Epithelial cell of esophagus (primary cell): ENCODE measurements around the gene MAGI2.

Experiments
- DNase-seq: peaks from one replicate; pipeline ENCODE4 v3.0.0; 2010; ENCODE audit warnings: low read depth
- H3K4me3 ChIP-seq: 2 replicates; pipeline ENCODE4 v1.5.1; 2011; ENCODE audit warnings: mild to moderate bottlenecking, low read length, control low read depth
- TF ChIP-seq, protein P1 (sequence below): IDR thresholded peaks from 2 replicates; pipeline ENCODE4 v1.5.1; 2011; ENCODE audit warnings: low read depth, mild to moderate bottlenecking, low read length, control low read depth, inconsistent platforms; ENCODE audit not compliant: insufficient read depth; ENCODE audit errors: missing control alignments

The MAGI2 gene

DNA sequence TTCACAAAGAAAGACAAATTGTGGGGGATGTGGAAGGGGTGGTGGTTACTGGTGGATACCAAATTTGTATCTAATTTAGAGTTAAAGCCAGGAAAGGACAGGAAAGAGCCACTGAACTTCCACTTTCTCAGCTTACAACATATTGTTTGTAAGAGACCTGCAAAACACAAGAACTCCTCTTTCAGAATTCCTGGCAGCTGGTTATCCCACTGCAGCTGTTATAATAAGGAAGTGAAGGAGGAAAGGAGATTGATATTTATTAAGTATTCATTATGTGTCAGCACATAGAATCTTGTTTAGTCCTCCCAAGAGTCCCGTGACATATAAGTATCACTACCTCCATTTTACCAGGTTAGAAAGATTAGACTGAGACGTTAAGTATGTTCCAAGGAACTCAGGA, 1173.2 kb downstream of the MAGI2 start:
- TF ChIP-seq, protein P1, sequence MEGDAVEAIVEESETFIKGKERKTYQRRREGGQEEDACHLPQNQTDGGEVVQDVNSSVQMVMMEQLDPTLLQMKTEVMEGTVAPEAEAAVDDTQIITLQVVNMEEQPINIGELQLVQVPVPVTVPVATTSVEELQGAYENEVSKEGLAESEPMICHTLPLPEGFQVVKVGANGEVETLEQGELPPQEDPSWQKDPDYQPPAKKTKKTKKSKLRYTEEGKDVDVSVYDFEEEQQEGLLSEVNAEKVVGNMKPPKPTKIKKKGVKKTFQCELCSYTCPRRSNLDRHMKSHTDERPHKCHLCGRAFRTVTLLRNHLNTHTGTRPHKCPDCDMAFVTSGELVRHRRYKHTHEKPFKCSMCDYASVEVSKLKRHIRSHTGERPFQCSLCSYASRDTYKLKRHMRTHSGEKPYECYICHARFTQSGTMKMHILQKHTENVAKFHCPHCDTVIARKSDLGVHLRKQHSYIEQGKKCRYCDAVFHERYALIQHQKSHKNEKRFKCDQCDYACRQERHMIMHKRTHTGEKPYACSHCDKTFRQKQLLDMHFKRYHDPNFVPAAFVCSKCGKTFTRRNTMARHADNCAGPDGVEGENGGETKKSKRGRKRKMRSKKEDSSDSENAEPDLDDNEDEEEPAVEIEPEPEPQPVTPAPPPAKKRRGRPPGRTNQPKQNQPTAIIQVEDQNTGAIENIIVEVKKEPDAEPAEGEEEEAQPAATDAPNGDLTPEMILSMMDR: no peak
- no peak overlapping the region for H3K4me3 ChIP-seq
- DNase-seq: no peak

DNA sequence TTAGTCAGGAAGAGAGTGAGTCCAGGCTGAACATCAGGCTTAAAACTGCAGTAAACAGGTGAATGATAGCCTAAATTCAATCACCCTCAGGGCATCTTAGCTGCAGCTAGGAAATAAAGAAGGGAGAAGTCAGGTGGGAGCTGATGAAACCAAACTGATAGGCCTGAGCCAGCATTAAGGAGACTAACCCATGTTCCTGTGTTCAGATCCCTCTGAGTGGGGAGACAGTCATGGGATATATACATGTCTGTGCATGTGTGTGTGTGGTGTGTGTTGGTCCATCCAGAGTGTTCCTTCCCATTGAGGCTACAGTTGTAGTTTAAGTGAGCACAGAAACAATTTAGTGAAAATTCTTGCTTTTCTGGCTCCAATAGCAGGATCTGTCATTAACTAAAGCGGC, 1174.0 kb downstream of the MAGI2 start:
- TF ChIP-seq, protein P1: no peak

DNA sequence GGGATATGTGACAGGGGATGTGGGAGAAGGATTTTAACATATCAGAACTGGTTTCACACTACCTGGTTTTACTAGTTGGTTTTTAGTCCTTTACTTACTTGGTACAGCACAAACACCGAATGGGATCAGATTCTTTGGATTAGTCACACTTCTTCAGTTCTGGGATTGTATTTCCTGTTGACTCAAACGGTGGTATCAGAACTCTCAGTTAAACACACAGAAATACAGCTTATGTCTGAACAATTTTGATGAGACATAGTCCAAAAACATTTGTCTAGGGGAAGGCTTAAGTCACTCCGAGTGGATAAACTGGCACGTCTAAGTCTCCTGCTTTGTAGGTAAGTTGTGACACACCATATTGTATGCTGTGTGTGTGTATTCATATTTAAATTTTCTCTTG, 1174.4 kb downstream of the MAGI2 start:
- peak; percentile 87 for DNase-seq
- TF ChIP-seq, protein P1: no peak
- no peak overlapping the region for H3K4me3 ChIP-seq

More for the DNA sequence above, 1174.0 kb downstream of the MAGI2 start:
- no peak overlapping the region for H3K4me3 ChIP-seq
- peak; percentile 33 for DNase-seq

DNA sequence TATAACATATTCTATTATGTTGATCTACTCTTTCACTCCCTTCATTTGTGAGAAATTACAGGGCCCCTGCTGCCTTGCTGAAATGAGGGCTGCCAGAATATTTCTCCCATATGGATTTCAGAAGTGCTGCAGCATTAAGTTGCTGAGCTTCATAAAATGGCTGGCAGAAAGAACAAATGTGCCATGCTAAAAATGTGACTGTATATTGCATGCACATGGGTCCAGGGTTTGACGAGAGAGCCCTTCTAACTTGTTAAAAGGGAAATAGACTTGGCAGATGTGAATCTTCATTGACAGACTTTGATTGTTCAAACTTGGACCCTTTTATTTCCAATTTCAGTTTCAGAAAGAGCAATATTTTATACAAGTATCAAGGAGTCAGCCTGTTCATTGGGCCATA, 1186.3 kb downstream of the MAGI2 start:
- TF ChIP-seq, protein P1: no peak
- no peak for DNase-seq
- H3K4me3 ChIP-seq: no peak overlapping the region

DNA sequence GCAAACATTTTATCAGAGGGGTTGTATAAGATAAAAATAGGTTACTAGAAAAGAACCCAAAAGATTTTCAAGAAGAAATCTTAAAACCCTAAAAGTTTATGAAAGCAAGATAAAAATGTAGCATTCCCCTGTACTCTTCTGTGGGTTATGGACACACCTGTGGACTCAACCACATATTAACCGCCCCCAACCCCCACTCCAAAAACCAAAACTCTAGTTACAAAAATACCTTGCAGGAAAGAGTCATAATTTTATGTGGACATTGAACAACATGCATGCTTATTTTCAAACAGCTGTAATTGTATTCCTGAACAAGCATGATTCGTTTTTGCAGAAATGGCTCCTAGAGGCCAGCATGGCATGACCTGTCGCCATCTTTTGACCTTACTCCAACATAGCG, 1188.0 kb downstream of the MAGI2 start:
- TF ChIP-seq, protein P1: no peak
- H3K4me3 ChIP-seq: no peak overlapping the region
- DNase-seq: no peak

DNA sequence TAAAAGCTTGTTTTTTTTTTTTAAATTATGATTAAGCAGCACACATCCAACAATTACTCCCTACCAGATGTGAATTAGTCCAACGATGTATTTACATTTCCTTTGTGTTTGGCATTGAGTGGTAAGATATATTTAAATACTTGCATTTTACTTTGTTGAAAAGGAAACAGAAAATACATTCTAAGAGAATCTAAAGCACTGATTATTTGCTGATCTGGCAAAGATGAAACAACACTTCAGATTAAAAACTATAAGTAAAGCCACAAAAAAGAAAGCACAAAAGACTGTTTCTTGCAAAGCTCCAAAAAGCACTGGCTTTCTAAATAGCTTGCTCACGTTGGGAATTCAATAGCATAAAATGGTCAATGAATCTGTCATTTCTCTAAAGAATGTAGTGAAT, 1188.4 kb downstream of the MAGI2 start:
- TF ChIP-seq, protein P1: no peak
- H3K4me3 ChIP-seq: no peak overlapping the region
- no peak for DNase-seq

DNA sequence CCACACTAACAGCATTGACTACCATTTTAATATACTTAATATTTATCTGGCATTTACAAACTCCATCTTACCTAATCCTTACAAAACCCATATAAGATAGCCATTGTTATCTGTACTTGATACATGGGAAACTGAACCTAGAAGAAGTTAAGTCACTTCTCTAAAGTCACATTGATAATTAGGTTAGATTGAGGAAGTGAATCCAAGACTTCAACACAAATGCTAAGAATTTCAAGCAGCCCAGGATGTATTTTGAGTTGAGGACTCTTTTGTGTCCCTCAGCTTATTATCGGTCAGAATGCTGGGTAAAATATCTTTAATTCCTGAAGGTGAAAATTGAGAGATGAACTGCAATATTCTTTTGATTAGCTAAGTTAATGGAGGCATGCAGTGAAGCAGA, 1189.4 kb downstream of the MAGI2 start:
- TF ChIP-seq, protein P1: no peak
- no peak overlapping the region for H3K4me3 ChIP-seq
- no peak for DNase-seq
